Esophagus muscularis mucosa (tissue), 4 donors: ENCODE results near the gene PHIP. TPM values are rescaled to one million over a fixed set of nuclear protein-coding genes. Genes with fewer than 3 reads are reported as not detected.

ENCODE experiments used
- DNase-seq: peaks from one replicate; pipeline ENCODE4 v3.0.0-alpha.2; 2017; ENCODE audit errors: extremely low spot score
- H3K27ac ChIP-seq, 4 donors: fragments of 200-600 bp; sonication (generic); replicated peaks in 1 of 4; 1 replicate in 3 of 4; 2 replicates in 1 of 4; pipeline ENCODE4 v1.5.1; 2016 to 2019; ENCODE audit warnings: mild to moderate bottlenecking in 1 of 4
- H3K27me3 ChIP-seq, 4 donors: fragments of 200-600 bp; sonication (generic); one replicate each; pipeline versions ENCODE4 v1.5.1 to v1.6.0; 2016 to 2019
- H3K36me3 ChIP-seq, 4 donors: fragments of 200-600 bp; sonication (generic); one replicate each; pipeline ENCODE4 v1.5.1; 2016 to 2019
- H3K4me1 ChIP-seq, 4 donors: fragments of 200-600 bp; sonication (generic); one replicate each; pipeline ENCODE4 v1.5.1; 2016 to 2019
- H3K4me3 ChIP-seq, 4 donors: fragments of 200-600 bp; sonication (generic); 1 replicate in 2 of 4; 2 replicates in 2 of 4; pipeline ENCODE4 v1.5.1; 2016 to 2019; ENCODE audit warnings: mild to moderate bottlenecking in 4 of 4, moderate library complexity in 1 of 4
- H3K9me3 ChIP-seq, 4 donors: fragments of 200-600 bp; sonication (generic); 1 replicate in 3 of 4; 2 replicates in 1 of 4; pipeline ENCODE4 v1.5.1; 2016 to 2019
- EP300 ChIP-seq: sonication (generic); formaldehyde crosslinking; IDR thresholded peaks from one replicate; pipeline ENCODE4 v1.6.1; 2017; ENCODE audit warnings: antibody characterized with exemption
- POLR2A ChIP-seq: fragments of 450-650 bp; IDR thresholded peaks from one replicate; pipeline ENCODE4 v1.6.1; 2017; ENCODE audit warnings: antibody characterized with exemption, moderate library complexity, mild to moderate bottlenecking, low read depth
- POLR2AphosphoS5 ChIP-seq, 2 donors: sonication (generic); formaldehyde crosslinking; IDR thresholded peaks; one replicate each; pipeline ENCODE4 v1.6.1; 2017; ENCODE audit warnings: antibody characterized with exemption in 2 of 2
- WGBS: methylation state at CpG from one replicate; pipeline ENCODE4 v1.1.5; 2018; 5-methylcytosine and 5-hydroxymethylcytosine counted together
- intact Hi-C: fragments of 100-400 bp; cut with DNase I; formaldehyde crosslinking; loops from one replicate; pipeline ENCODE4 v1.15.1; 2023
- total RNA-seq, 4 donors: library from RNA; depleted of rRNA; stranded (reverse); fragments of >200 nt; gene quantifications; one replicate each; pipeline versions ENCODE4 v1.1.0 to v1.2.1, GENCODE V29; 2016
- TF ChIP-seq, protein P1 (sequence below), 3 experiments: fragments of 200-600 bp in 2 of 3; fragments of 450-650 bp in 1 of 3; sonication (generic) in 2 of 3; IDR thresholded peaks; one replicate each; pipeline ENCODE4 v1.5.1; 2017 to 2019; ENCODE audit warnings: antibody characterized with exemption in 3 of 3, mild to moderate bottlenecking in 2 of 3, moderate library complexity in 1 of 3

The PHIP gene
- total RNA-seq, 4 donors from 2014 or later = 20.1 to 32.4 (median 25.5) TPM

DNA sequence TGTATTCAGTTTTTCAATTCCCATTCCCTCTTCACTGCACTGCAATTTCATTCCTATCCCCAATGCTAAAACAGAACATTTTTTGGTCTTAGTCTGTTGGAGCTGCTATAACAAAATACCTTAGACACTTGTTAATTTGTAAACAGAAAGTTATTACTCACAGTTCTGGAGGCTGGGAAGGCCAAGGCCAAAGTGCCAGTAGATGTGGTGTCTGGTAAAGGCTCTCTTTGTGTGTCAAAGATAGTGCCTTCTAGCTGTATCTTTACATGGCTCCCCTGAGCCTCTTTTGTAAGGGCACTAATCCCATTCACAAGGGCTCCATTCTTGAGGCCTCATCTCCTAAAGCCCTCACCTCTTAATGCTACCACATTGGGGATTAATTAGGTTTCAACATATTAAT lies 40.0 kb downstream of the PHIP start:
- DNase-seq = no peak
- Histone ChIP-seq H3K27ac (no peak overlapping the region), H3K27me3 (no peaks in the 10 kb centered on the region), H3K9me3 (no peaks in the 10 kb centered on the region), H3K4me3 (no peak overlapping the region), H3K4me1 (peaks cover 0 to 10% (median 2%) of the 10 kb centered on the region in 4 donors), H3K36me3 (peaks cover 0 to 33% (median 10%) of the 10 kb centered on the region in 4 donors)
- TF ChIP-seq, protein P1, sequence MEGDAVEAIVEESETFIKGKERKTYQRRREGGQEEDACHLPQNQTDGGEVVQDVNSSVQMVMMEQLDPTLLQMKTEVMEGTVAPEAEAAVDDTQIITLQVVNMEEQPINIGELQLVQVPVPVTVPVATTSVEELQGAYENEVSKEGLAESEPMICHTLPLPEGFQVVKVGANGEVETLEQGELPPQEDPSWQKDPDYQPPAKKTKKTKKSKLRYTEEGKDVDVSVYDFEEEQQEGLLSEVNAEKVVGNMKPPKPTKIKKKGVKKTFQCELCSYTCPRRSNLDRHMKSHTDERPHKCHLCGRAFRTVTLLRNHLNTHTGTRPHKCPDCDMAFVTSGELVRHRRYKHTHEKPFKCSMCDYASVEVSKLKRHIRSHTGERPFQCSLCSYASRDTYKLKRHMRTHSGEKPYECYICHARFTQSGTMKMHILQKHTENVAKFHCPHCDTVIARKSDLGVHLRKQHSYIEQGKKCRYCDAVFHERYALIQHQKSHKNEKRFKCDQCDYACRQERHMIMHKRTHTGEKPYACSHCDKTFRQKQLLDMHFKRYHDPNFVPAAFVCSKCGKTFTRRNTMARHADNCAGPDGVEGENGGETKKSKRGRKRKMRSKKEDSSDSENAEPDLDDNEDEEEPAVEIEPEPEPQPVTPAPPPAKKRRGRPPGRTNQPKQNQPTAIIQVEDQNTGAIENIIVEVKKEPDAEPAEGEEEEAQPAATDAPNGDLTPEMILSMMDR (IDR thresholded peaks at IDR 0.05) = no peak
- TF ChIP-seq POLR2AphosphoS5 (IDR thresholded peaks at IDR 0.05) = no peak
- intact Hi-C loops = no loop called here

DNA sequence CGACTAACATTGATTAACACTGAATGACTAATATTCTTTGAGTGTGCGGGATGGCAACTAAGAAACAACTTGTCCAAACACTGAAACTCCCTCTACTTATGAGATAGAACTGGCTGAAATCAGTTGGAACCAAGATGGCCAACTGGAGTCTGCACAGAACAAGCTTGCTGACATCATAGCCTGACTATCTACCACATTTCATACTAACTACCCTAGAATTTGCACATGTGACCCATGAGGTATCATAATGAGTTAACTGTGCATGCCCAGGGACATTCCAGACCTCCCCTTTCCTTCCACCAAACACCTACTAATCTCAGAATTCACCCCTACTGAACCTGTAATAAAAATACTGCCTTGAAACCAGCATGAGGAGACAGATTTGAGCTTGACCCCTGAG lies 43.2 kb downstream of the PHIP start:
- no peak overlapping the region for H3K27ac ChIP-seq
- H3K36me3 ChIP-seq = peaks cover 0 to 15% (median 4%) of the 10 kb centered on the region in 4 donors
- peaks cover 0 to 13% (median 7%) of the 10 kb centered on the region in 4 donors for H3K4me1 ChIP-seq
- TF ChIP-seq EP300 = no peak
- no peak for TF ChIP-seq POLR2AphosphoS5 (IDR thresholded peaks at IDR 0.05)
- no peak for TF ChIP-seq POLR2A
- TF ChIP-seq, protein P1 (IDR thresholded peaks at IDR 0.05) = no peak
- H3K9me3 ChIP-seq = no peaks in the 10 kb centered on the region
- no peaks in the 10 kb centered on the region for H3K27me3 ChIP-seq
- intact Hi-C loops = no loop called here
- no peak overlapping the region for H3K4me3 ChIP-seq
- DNase-seq = no peak
- WGBS = 91% methylated on average over 2 of the region's 2 CpGs

DNA sequence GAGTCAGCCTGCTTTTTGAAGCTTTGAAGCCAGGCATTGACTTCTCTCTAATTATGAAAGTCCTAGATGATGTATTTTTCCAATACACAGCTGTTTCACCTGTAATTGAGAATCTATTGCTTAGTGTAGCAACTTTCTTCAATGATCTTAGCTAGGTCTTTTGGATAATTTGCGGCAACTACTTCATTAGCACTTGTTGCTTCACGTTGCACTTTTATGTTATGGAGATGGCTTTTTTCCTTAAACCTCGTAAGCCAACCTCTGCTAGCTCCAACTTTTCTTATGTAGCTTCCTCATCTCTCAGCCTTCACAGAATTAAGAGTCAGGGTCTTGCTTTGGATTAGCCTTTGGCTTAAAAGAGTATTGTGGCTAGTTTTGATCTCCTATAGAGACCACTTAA lies 44.8 kb downstream of the PHIP start:
- peaks cover 0 to 14% (median 4%) of the 10 kb centered on the region in 4 donors for H3K36me3 ChIP-seq
- no peak for DNase-seq
- H3K27ac ChIP-seq = no peak overlapping the region
- no peaks in the 10 kb centered on the region for H3K9me3 ChIP-seq
- intact Hi-C loops = no loop called here
- no peaks in the 10 kb centered on the region for H3K27me3 ChIP-seq
- H3K4me1 ChIP-seq = peaks cover 0 to 13% (median 7%) of the 10 kb centered on the region in 4 donors
- no peak overlapping the region for H3K4me3 ChIP-seq
- WGBS = 98% methylated on average over 3 of the region's 3 CpGs
- no peak for TF ChIP-seq POLR2AphosphoS5 (IDR thresholded peaks at IDR 0.05)
- no peak for TF ChIP-seq POLR2A
- no peak for TF ChIP-seq EP300
- TF ChIP-seq, protein P1 (IDR thresholded peaks at IDR 0.05) = no peak

DNA sequence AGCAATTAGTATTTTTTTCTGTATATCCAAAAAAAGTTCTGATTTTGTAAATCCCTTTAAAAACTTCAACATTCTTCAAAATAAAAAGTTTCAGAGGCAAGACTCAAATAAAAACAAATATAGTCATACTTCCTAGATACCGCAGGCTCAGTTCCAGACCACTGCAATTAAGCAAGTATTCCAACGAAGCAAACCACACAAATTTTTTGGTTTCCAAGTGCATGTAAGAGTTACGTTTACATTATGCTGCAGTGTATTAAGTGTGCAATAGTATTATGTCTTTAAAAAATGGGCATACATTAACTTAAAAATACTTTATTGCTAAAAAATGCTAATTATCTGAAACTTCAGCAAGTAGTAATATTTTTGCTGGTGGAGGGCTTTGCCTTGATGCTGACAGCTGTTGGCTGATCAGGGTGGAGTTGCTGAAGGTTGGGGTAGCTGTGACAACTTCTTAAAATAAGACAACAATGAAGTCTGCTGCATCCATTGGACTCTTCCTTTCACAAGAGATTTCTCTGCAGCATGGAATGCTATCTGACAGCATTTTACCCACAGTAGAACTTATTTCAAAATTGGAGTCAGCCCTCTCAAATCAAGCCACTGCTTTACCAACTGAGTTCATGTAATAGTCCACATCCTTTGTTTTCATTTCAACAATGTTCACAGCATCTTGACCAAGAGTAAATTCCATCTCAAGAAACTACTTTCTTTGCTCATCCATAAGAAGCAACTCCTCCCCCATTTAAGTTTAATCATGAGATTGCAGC lies 46.0 kb downstream of the PHIP start:
- Histone ChIP-seq H3K4me3 (no peak overlapping the region), H3K36me3 (peaks cover 0 to 5% (median under 1%) of the 10 kb centered on the region in 4 donors), H3K4me1 (peaks cover 0 to 13% (median 7%) of the 10 kb centered on the region in 4 donors), H3K27ac (no peak overlapping the region), H3K27me3 (no peaks in the 10 kb centered on the region), H3K9me3 (no peaks in the 10 kb centered on the region)
- WGBS = 56% methylated on average over 3 of the region's 3 CpGs
- intact Hi-C loops = no loop called here
- DNase-seq = no peak
- TF ChIP-seq POLR2AphosphoS5 (IDR thresholded peaks at IDR 0.05) (no peak), EP300 (no peak), POLR2A (no peak)
- TF ChIP-seq, protein P1 (IDR thresholded peaks at IDR 0.05) = no peak

DNA sequence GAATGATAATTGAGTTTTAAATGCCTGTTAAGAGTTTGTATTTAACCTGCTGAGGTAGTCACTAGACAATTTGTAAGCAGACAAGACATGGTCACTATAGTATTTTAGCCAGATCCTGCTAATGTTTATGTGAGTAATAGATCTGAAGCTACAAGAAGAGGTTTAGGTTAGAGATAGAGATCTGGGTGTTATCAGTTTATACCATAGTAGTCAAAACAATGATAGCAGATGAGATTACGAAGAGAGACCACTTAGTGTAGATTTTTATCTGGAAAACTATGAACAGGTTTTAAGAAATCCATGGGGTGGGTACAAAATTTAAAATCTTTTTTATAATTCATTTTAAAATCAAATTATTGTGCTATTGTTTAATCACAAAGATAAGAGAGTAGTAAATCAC lies 47.5 kb downstream of the PHIP start:
- 98% methylated on average over 1 of the region's 1 CpG for WGBS
- TF ChIP-seq EP300 = no peak
- TF ChIP-seq, protein P1 (IDR thresholded peaks at IDR 0.05) = no peak
- TF ChIP-seq POLR2A = no peak
- no peak for TF ChIP-seq POLR2AphosphoS5 (IDR thresholded peaks at IDR 0.05)

More for the DNA sequence above, 47.5 kb downstream of the PHIP start:
- no peaks in the 10 kb centered on the region for H3K9me3 ChIP-seq
- no peak overlapping the region for H3K27ac ChIP-seq
- no peaks in the 10 kb centered on the region for H3K27me3 ChIP-seq
- no peak for DNase-seq
- no peak overlapping the region for H3K4me3 ChIP-seq
- H3K36me3 ChIP-seq = peaks cover 0 to 4% (median 0%) of the 10 kb centered on the region in 4 donors
- intact Hi-C loops = no loop called here
- H3K4me1 ChIP-seq = peaks cover 0 to 13% (median 7%) of the 10 kb centered on the region in 4 donors
